Astrocyte (in vitro differentiated cells and primary cell): Measurements from ENCODE around the gene PRKAG2. TPM values are rescaled to one million over a fixed set of nuclear protein-coding genes. Genes with fewer than 3 reads are reported as not detected.
"Not testable (repeated sequence)": the region's sequence is repeated elsewhere in the genome, so short reads cannot be mapped to it uniquely, and the experiment has no call there.

ENCODE experiments used
- DNase-seq: peaks from one replicate; pipeline ENCODE4 v3.0.0-alpha.2; 2010; ENCODE audit warnings: low read depth
- FAIRE-seq: peaks from 2 replicates; lab custom pipeline; 2011; peaks lifted over from hg19 to GRCh38; lab: Jason Lieb, UNC
- H2AFZ ChIP-seq: 2 replicates; pipeline ENCODE4 v1.6.0; 2012; ENCODE audit warnings: low read depth, low read length, inconsistent platforms
- H3K27ac ChIP-seq: 2 replicates; pipeline ENCODE4 v1.5.1; 2011; ENCODE audit warnings: low read depth, low read length, inconsistent platforms
- H3K27me3 ChIP-seq: 2 replicates; pipeline ENCODE4 v1.6.0; 2011; ENCODE audit warnings: low read length, inconsistent platforms; ENCODE audit not compliant: insufficient read depth
- H3K36me3 ChIP-seq: 2 replicates; pipeline ENCODE4 v1.5.1; 2011; ENCODE audit warnings: low read length, inconsistent platforms; ENCODE audit not compliant: insufficient read depth
- H3K4me1 ChIP-seq: 2 replicates; pipeline ENCODE4 v1.5.1; 2011; ENCODE audit warnings: low read length, inconsistent platforms; ENCODE audit not compliant: insufficient read depth
- H3K4me2 ChIP-seq: 2 replicates; pipeline ENCODE4 v1.6.0; 2012; ENCODE audit warnings: low read length, inconsistent platforms
- H3K4me3 ChIP-seq: 2 replicates; pipeline ENCODE4 v1.5.1; 2011; ENCODE audit warnings: low read depth, mild to moderate bottlenecking, low read length, inconsistent platforms; ENCODE audit not compliant: insufficient read depth
- H3K79me2 ChIP-seq: 2 replicates; pipeline ENCODE4 v1.6.0; 2012; ENCODE audit warnings: mild to moderate bottlenecking, low read length, inconsistent platforms; ENCODE audit not compliant: insufficient read depth
- H3K9ac ChIP-seq: 2 replicates; pipeline ENCODE4 v1.6.0; 2012; ENCODE audit warnings: mild to moderate bottlenecking, low read length, inconsistent platforms
- H3K9me3 ChIP-seq: 2 replicates; pipeline ENCODE4 v1.5.1; 2012; ENCODE audit warnings: low read depth, mild to moderate bottlenecking, low read length, inconsistent platforms; ENCODE audit not compliant: insufficient read depth
- H4K20me1 ChIP-seq: 2 replicates; pipeline ENCODE4 v1.6.0; 2012; ENCODE audit warnings: low read length, inconsistent platforms; ENCODE audit not compliant: insufficient read depth
- H3K27ac Mint-ChIP-seq: one replicate; pipeline ENCODE4 v1.8.0; 2021; ENCODE audit warnings: mild to moderate bottlenecking, mixed read lengths; ENCODE audit not compliant: unreplicated experiment
- H3K27me3 Mint-ChIP-seq: one replicate; pipeline ENCODE4 v1.8.0; 2021; ENCODE audit warnings: low read depth, mixed read lengths; ENCODE audit not compliant: unreplicated experiment
- H3K36me3 Mint-ChIP-seq: one replicate; pipeline ENCODE4 v1.8.0; 2021; ENCODE audit warnings: low read depth, mixed read lengths; ENCODE audit not compliant: unreplicated experiment
- H3K4me1 Mint-ChIP-seq: one replicate; pipeline ENCODE4 v1.8.0; 2021; ENCODE audit warnings: low read depth, mixed read lengths; ENCODE audit not compliant: unreplicated experiment
- H3K4me3 Mint-ChIP-seq: one replicate; pipeline ENCODE4 v1.8.0; 2021; ENCODE audit warnings: mild to moderate bottlenecking, moderate library complexity, mixed read lengths; ENCODE audit not compliant: unreplicated experiment
- H3K9me3 Mint-ChIP-seq: one replicate; pipeline ENCODE4 v1.8.0; 2021; ENCODE audit warnings: mild to moderate bottlenecking, mixed read lengths; ENCODE audit not compliant: unreplicated experiment
- EZH2 ChIP-seq: IDR thresholded peaks from 2 replicates; pipeline ENCODE4 v1.6.1; 2012; ENCODE audit warnings: mild to moderate bottlenecking, low read length, inconsistent platforms; ENCODE audit not compliant: insufficient read depth
- total RNA-seq: library from RNA; stranded (reverse); gene quantifications from 2 replicates; pipeline ENCODE4 v1.2.1, GENCODE V29; 2021
- TF ChIP-seq, protein P1 (sequence below): IDR thresholded peaks from 2 replicates; pipeline ENCODE4 v1.5.1; 2011; ENCODE audit warnings: low read depth, mild to moderate bottlenecking, inconsistent platforms, low read length, moderate library complexity; ENCODE audit not compliant: insufficient read depth

PRKAG2 gene
- total RNA-seq, 1 donor from 2014 or later, result 40.7 TPM

DNA sequence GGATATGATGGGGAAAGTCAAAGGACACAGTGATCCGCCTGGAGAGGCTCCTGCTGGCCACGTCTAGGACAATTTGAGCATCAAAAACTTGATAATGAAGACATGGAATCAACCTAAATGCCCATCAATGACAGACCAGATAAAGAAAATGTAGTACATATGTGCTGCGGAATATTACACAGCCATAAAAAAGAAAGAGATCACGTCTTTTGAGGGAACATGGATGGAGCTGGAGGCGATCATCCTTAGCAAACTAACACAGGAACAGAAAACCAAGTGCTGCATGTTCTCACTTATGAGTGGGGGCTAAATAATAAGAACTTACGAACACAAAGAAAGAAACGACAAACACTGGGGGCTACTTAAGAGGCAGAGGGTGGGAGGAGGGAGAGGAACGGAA is 124.9 kb downstream of the PRKAG2 start:
- H3K4me1 ChIP-seq, result peaks cover 37% of the 10 kb centered on the region
- Mint-ChIP-seq H3K9me3 (no peaks in the 10 kb centered on the region), H3K4me1 (peaks cover 29% of the 10 kb centered on the region), H3K27me3 (no peaks in the 10 kb centered on the region), H3K4me3 (no peak overlapping the region), H3K27ac (no peak overlapping the region), H3K36me3 (no peaks in the 10 kb centered on the region)
- no peak overlapping the region for H3K4me3 ChIP-seq
- no peaks in the 10 kb centered on the region for H3K9me3 ChIP-seq
- no peak overlapping the region for H2AFZ ChIP-seq
- no peak for TF ChIP-seq EZH2
- TF ChIP-seq, protein P1, sequence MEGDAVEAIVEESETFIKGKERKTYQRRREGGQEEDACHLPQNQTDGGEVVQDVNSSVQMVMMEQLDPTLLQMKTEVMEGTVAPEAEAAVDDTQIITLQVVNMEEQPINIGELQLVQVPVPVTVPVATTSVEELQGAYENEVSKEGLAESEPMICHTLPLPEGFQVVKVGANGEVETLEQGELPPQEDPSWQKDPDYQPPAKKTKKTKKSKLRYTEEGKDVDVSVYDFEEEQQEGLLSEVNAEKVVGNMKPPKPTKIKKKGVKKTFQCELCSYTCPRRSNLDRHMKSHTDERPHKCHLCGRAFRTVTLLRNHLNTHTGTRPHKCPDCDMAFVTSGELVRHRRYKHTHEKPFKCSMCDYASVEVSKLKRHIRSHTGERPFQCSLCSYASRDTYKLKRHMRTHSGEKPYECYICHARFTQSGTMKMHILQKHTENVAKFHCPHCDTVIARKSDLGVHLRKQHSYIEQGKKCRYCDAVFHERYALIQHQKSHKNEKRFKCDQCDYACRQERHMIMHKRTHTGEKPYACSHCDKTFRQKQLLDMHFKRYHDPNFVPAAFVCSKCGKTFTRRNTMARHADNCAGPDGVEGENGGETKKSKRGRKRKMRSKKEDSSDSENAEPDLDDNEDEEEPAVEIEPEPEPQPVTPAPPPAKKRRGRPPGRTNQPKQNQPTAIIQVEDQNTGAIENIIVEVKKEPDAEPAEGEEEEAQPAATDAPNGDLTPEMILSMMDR, result no peak
- no peaks in the 10 kb centered on the region for H3K27me3 ChIP-seq
- no peak overlapping the region for H3K9ac ChIP-seq
- FAIRE-seq (no peak), DNase-seq (no peak)
- no peak overlapping the region for H3K4me2 ChIP-seq
- no peak overlapping the region for H3K27ac ChIP-seq
- H4K20me1 ChIP-seq, result no peaks in the 10 kb centered on the region
- H3K79me2 ChIP-seq, result no peaks in the 10 kb centered on the region
- H3K36me3 ChIP-seq, result no peaks in the 10 kb centered on the region

DNA sequence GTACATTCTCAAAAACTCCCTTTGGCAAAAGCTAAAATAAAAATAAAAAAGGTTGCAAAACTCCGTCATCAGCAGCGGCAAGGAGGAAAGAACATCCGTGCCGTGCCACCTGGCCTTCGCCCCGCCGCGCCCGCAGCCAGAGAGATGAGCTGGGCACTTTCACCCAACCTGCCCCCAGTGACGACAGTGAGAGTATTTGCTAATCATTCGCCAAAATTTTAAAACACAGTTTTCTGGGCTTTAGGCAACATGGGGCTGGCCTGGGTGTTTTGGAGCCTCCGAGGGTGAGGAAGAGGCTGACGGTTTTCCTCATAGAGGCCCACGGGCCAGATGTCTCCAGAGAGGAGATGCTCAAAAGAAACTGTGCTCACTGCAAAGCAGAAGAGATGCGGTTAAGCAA is 128.2 kb downstream of the PRKAG2 start:
- Histone ChIP-seq H3K27ac (no peak overlapping the region), H3K36me3 (no peaks in the 10 kb centered on the region), H3K9me3 (no peaks in the 10 kb centered on the region), H4K20me1 (no peaks in the 10 kb centered on the region), H3K9ac (no peak overlapping the region), H3K27me3 (no peaks in the 10 kb centered on the region), H2AFZ (no peak overlapping the region), H3K4me2 (no peak overlapping the region), H3K4me3 (no peak overlapping the region), H3K79me2 (no peaks in the 10 kb centered on the region), H3K4me1 (peaks cover 34% of the 10 kb centered on the region)
- no peak for DNase-seq
- Mint-ChIP-seq H3K36me3 (no peaks in the 10 kb centered on the region), H3K9me3 (no peaks in the 10 kb centered on the region), H3K4me1 (peaks cover 13% of the 10 kb centered on the region), H3K27me3 (peaks cover 2% of the 10 kb centered on the region), H3K4me3 (no peak overlapping the region), H3K27ac (no peak overlapping the region)
- TF ChIP-seq, protein P1, result no peak
- TF ChIP-seq EZH2, result no peak
- FAIRE-seq, result no peak

DNA sequence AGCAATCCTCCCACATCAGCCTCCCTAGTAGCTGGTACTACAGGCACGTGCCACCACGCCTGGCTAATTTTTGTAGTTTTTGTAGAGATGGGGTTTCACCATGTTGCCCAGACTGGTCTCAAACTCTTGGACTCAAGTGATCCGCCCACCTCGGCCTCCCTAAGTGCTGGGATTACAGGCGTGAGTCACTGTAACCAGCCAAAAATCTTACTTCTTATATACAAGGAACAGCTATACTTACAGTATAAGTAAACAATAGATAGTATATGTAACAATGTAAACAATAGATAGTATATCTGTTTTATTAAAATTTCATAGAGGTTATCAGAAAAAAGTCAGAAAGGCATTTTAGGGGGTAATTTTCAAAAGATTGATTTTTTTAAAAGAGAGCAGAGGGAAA is 128.9 kb downstream of the PRKAG2 start:
- not testable (repeated sequence) for H3K9ac ChIP-seq, H3K9me3 Mint-ChIP-seq, H3K79me2 ChIP-seq, H3K27ac ChIP-seq, H3K4me2 ChIP-seq, H2AFZ ChIP-seq, H3K4me3 Mint-ChIP-seq, H3K27ac Mint-ChIP-seq, H3K36me3 ChIP-seq, H3K9me3 ChIP-seq, H3K36me3 Mint-ChIP-seq, H4K20me1 ChIP-seq, FAIRE-seq, H3K27me3 ChIP-seq, H3K4me3 ChIP-seq, H3K27me3 Mint-ChIP-seq, DNase-seq
- H3K4me1 Mint-ChIP-seq, result peaks cover 20% of the 10 kb centered on the region
- H3K4me1 ChIP-seq, result peaks cover 37% of the 10 kb centered on the region
